ENCODE data around the gene ATP5F1E.

The ATP5F1E gene

GRCh38 chr20:59004763-59005522 is 27.2 kb downstream of the ATP5F1E start:
- DNase-seq: peak; percentile 29

GRCh38 chr20:59004493-59004762 is 27.7 kb downstream of the ATP5F1E start:
- peak; percentile 49 for DNase-seq

DNA sequence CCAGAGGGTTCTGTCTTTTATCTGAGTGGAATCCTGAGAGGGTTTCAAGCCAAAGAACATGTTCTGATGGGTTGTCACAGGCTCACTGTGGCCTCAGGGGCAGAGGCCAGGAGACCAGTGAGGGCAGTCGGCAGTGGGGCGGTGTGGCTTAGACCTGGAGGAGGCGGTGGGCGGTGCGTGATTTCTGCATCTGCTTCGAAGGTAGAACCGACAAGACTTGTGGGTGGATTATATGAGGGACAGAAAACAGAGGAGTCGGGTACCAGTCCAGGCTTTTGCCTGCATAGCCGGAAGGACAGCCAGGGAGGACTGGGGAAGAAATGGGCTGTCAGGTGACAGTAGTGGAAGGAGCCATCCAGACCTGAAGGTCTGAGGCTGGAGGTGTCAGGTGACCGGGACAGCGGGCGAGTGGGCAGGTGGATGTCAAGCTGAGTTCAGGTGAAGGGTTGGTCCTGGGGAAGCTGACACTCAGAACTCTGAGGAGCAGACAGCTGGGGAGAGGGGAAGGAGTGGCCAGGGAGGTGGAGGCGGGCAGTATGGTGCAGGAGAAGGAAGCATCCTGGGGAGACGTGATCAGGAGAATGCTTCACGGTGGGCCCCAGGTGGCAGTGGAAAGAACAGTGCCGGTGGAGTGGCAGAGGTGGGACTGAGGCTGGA is 28.2 kb downstream of the ATP5F1E start:
- no peak for DNase-seq

DNA sequence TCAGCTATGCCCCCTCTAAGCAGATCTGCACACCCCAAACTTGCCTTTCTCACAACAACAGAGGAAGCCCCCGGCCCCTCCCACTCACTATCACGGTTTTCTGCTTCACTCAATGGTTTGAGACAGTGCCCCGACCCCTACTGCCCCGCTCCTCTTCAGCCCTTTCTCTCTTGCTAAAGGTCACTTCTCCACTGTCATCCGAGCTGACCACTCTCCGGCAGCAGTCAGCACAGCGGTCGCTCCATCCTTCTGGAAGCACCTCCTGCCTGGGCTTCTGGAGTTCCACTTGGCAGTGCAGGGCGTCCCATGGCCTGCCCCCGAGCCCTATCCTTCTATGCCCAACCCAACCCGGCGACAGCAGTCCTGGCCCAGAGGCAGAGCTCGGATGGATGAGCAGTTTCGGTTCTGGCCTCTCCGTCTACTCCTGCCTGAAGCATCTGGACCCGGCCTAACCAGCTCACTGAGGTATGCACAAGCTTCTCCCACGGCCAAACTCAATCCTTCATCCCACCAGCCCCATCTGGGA is 29.2 kb downstream of the ATP5F1E start:
- no peak for DNase-seq

DNA sequence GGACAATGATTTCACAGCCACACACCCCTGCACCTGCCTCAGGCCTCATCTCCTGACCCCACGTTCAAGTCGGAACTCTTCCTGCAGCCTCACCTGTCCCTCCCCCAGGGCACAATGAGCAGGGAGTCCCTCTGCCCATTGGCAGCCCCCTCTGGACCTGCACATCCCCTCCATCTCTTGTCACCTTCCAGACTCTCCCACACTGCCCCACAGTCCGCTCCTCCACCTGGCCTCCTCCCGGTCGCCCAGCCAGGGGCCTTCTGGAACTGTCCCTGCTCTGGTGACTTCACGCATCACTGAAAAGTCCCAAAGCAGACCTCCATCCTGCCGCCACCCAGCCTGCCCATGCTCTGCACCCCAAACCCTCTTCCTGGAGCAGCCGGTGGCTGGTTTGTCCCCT is 29.7 kb downstream of the ATP5F1E start:
- DNase-seq: no peak

- DNase-seq: no peak
Measured at GRCh38 chr20:59001449-59002171, 30.5 kb downstream of the ATP5F1E start.

DNA sequence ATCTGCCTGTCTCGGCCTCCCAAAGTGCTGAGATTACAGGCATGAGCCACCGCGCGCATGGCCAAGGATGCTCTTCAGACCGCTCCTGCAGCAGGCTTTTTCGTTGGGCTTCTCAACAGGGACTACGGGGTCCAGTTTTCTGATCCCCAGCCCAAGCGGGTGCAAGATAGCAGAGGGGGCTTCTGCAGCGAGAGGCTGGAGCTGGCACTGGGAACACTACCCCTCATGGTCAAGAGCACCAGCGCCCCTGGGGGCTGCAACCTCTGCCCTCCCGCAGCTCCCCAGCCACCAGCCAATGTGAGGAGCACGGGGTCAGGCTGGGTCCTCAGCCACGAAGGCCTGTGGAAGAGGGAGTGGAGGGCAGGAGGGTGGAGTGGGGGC is 31.1 kb downstream of the ATP5F1E start:
- DNase-seq: no peak

GRCh38 chr20:59000326-59000725 is 31.8 kb downstream of the ATP5F1E start:
- DNase-seq: no peak

- DNase-seq: no peak
Measured at GRCh38 chr20:58998656-58999055, 33.5 kb downstream of the ATP5F1E start.

DNA sequence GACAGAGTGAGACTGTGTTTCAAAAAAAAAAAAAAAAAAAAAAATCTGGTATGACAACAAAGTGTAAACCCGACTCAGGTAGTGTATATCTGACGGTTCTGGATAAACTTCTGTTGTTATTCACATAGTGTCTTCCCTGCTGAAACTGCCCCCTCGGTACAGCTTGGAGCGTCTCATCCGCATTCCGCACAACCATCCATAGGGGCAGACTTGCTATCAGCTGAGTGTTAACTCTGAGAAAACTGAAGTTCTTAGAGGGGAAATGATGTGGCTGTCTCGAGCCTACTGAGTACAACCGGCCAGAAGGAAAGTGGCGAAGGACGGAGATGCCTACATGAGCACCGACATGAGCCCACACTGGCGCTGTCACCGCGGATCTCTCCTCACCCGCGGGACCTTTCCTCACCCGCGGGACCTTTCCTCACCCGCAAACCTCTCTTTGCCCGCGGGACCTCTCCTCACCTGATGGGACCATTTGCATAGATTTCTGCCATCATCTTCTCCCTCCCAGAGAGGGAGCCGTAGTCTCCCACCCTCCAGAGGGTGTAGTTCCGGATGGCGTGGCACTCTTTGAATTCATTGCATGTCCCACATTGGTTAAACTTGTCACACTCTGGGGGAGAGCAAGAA is 34.9 kb downstream of the ATP5F1E start:
- no peak for DNase-seq

- no peak for DNase-seq
Measured at GRCh38 chr20:58996226-58996611, 35.9 kb downstream of the ATP5F1E start.

GRCh38 chr20:58995461-58996225 is 36.5 kb downstream of the ATP5F1E start:
- no peak for DNase-seq

DNA sequence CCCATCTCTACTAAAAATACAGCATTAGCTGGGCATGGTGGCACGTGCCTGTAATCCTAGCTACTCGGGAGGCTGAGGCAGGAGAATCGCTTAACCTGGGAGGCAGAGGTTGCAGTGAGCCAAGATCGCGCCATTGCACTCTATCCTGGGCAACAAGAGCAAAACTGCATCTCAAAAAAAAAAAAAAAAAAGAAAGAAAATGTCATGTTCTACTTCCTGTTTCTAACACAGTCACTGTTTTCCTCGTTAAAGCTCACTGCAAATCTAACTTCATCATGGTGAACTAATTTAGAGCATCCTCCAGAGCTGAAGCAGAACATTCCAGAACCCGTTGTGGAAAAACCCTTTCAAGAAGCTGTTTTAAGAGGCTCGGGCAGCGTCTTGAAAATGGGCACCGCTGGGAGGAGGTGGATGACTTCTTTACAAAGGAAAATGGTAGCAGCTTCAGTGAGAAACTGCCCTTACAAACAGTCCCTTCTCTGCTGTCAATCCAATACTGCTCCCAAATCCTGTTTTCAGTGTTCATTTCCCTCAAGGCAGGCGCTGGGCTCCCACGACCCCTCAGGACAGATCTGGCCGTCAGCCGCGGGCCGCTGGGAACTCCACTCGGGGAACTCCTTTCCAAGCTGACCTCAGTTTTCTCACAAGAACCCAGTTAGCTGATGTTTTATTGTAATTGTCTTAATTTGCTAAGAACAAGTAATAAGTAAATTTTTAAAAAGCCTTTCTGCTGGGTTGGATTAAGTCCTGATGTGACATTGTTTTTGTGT is 37.6 kb downstream of the ATP5F1E start:
- no peak for DNase-seq

GRCh38 chr20:58993332-58994248 is 38.5 kb downstream of the ATP5F1E start:
- no peak for DNase-seq

- no peak for DNase-seq
Measured at GRCh38 chr20:58992911-58993310, 39.2 kb downstream of the ATP5F1E start.

DNA sequence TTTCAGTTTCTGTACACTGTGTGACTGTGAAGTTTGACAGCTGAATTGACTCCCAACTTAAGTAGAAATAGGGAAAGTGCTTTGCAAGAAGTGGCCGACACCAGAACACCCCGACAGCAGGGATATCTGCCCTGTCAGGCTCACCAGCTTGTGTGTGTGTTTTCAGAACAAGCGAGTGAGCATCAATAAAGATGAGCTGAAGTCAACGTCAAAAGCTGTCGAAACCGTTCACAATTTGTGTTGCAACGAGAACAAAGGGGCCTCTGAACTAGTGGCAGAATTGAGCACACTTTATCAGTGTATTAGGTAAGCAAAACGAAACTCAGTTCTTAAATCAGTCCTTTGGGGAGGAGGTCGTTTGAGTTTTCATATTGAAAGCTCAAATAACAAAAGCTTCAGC is 40.4 kb downstream of the ATP5F1E start:
- DNase-seq: no peak

DNA sequence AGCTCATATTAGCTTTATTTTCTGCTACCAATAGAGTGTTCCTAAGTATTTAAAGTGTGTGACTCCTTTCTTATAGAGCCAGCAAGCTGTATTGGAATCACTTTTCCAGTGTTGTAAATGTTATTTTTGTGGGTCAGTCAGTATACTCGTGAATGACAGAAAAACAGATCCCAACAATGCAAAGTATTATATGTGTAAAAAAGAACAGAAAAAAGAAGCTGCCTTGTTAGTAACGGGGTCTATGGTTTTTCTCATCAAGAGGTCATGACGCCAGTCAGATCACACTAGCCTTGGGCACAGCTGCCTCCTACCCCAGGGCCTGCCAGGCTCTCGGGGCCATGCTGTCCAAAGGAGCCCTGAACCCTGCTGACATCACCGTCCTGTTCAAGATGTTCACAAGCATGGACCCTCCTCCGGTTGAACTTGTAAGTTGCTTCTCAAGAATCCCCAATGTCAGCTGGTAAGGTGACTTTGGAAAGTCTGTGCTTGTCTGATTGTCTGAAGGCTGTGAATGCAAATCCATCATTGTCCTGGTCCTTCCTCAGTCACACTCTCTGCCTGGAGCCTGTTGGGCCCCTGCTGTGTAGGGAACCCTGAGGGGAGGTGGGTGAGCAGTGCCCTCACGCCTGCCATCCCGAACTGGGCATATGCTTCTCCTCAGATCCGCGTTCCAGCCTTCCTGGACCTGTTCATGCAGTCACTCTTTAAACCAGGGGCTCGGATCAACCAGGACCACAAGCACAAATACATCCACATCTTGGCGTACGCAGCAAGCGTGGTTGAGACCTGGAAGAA is 41.3 kb downstream of the ATP5F1E start:
- DNase-seq: no peak

DNA sequence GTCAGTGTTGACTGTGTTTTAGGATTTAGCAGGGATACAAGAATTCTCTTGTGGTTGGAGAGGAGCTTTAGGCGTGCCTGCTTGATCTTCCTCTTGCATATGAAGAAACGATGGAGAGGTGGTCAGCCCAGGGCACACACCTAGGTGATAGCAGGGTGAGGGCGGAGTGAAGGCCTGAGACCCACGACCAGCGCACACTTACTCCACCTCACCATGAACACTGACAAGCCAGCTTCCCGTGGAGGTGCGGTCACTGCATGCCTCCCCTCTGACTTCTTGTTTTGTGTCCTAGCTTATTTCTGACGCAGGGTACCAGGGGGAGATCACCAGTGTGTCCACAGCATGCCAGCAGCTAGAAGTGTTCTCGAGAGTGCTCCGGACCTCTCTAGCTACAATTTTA is 42.9 kb downstream of the ATP5F1E start:
- no peak for DNase-seq

DNA sequence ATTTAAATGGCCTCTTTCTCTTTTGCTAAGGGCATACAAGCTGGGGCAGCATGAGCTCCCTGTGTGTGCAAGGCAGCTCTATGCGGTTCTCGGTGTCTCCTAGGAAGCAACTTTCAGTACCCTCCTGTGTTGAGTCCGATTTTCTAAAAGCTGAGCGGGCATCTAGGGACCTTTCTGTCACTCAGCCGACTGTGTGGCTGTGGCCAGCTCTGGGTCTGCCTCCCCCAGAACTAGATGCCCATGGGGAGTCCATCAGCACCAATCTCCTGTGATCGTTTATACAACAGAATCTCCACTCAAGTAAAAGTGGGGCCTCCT is 43.6 kb downstream of the ATP5F1E start:
- DNase-seq: no peak
